Measurements from ENCODE around the gene MMP20. TPM values are rescaled to one million over a fixed set of nuclear protein-coding genes. Genes with fewer than 3 reads are reported as not detected.

Gene MMP20
- total RNA-seq, 1 experiment from 2014 or later: not detected

- Histone ChIP-seq H3K4me3 (ENCODE audit: low read depth in 2 of 2, low read length in 2 of 2) (no peak overlapping the region), H3K27me3 (ENCODE audit: control insufficient read depth, insufficient read depth, low read length) (no peaks in the 10 kb centered on the region), H3K4me1 (ENCODE audit: control insufficient read depth, insufficient read depth, low read length) (no peaks in the 10 kb centered on the region), H3K9me3 (ENCODE audit: control insufficient read depth, insufficient read depth, low read depth, low read length) (peaks cover 6% of the 10 kb centered on the region; the same call in 1 of the 2 replicates), H3K36me3 (ENCODE audit: control insufficient read depth, insufficient read depth, low read length) (no peaks in the 10 kb centered on the region), H3K27ac (ENCODE audit: low read length) (peak overlapping the region; percentile 55; the same call in 1 of the 2 replicates)
- in situ Hi-C loops (cut with HindIII; ENCODE audit: low pct_unique_long_range_greater_than_20kb, low sequenced_read_pairs): no loop called here
- BruUV-seq (replicated peaks): no TSS peak
- no peak for DNase-seq (ENCODE audit: low read depth, low spot score)
- TF ChIP-seq POLR2AphosphoS5 (IDR thresholded peaks at IDR 0.05; ENCODE audit: low read depth, low read length) (no peak), REST (IDR thresholded peaks at IDR 0.05; ENCODE audit: insufficient read depth in 1 of 2, low read depth in 2 of 2, low read length in 1 of 2) (no peak), CTCF (IDR thresholded peaks at IDR 0.05) (no peak), SIN3A (IDR thresholded peaks at IDR 0.05; ENCODE audit: borderline replicate concordance, insufficient read depth, low read depth, low read length) (no peak), TCF7L2 (IDR thresholded peaks at IDR 0.05; ENCODE audit: low read depth, low read length) (no peak; the same call in 1 of the 2 replicates)
- intact Hi-C loops (cut with micrococcal nuclease; ENCODE audit: unreplicated experiment): no loop called here
- ChIA-PET CTCF (no interaction called here), POLR2A (interaction anchor here (0.6 kb wide), 1 partner anchor 170 kb away, joined by 3 read pairs; no protein-coding TSS in a partner anchor)
- ATAC-seq: no peak
Observed at GRCh38 chr11:102572554-102573220, 52.4 kb downstream of the MMP20 start.

GRCh38 chr11:102568851-102569250 is 56.3 kb downstream of the MMP20 start:
- POLR2A ChIA-PET: no interaction called here
- Histone ChIP-seq H3K36me3 (ENCODE audit: control insufficient read depth, insufficient read depth, low read length) (no peaks in the 10 kb centered on the region), H3K4me1 (ENCODE audit: control insufficient read depth, insufficient read depth, low read length) (no peaks in the 10 kb centered on the region), H3K9me3 (ENCODE audit: control insufficient read depth, insufficient read depth, low read depth, low read length) (peaks cover 23% of the 10 kb centered on the region; the same call in 1 of the 2 replicates), H3K4me3 (ENCODE audit: low read depth in 2 of 2, low read length in 2 of 2) (no peak overlapping the region), H3K27ac (ENCODE audit: low read length) (no peak overlapping the region), H3K27me3 (ENCODE audit: control insufficient read depth, insufficient read depth, low read length) (no peaks in the 10 kb centered on the region)
- CTCF ChIA-PET: interaction anchor here (0.5 kb wide), 1 partner anchor 10 kb away, joined by 5 read pairs; no protein-coding TSS in a partner anchor
- no peak for TF ChIP-seq CTCF (IDR thresholded peaks at IDR 0.05)
- in situ Hi-C loops (cut with HindIII; ENCODE audit: low pct_unique_long_range_greater_than_20kb, low sequenced_read_pairs): no loop called here
- intact Hi-C loops (cut with micrococcal nuclease; ENCODE audit: unreplicated experiment): no loop called here
- no TSS peak for BruUV-seq (replicated peaks)
- ATAC-seq (no peak), DNase-seq (ENCODE audit: low read depth, low spot score) (no peak)
